HG02870 (cell line): ENCODE results near the gene LYZL2.
"Not testable (repeated sequence)": the region's sequence is repeated elsewhere in the genome, so short reads cannot be mapped to it uniquely, and the experiment has no call there.

ENCODE experiments used
- ATAC-seq: cut with Tn5 transposase; IDR thresholded peaks from one replicate; pipeline ENCODE4 v1.9.1; 2021; ENCODE audit warnings: mild to moderate bottlenecking, moderate library complexity; ENCODE audit not compliant: unreplicated experiment

The LYZL2 gene

GRCh38 chr10:30639946-30640786 is 10.6 kb upstream of the LYZL2 start:
- ATAC-seq = no peak

- ATAC-seq = no peak
These were observed 8.4 kb upstream of the LYZL2 start for GRCh38 chr10:30637881-30638467.

- ATAC-seq = no peak
These were observed 1.6 kb upstream of the LYZL2 start for GRCh38 chr10:30631188-30631587.

GRCh38 chr10:30630571-30630970 is 1.0 kb upstream of the LYZL2 start:
- ATAC-seq = no peak

GRCh38 chr10:30628576-30628975 is 977 bp downstream of the LYZL2 start:
- not testable (repeated sequence) for ATAC-seq

- not testable (repeated sequence) for ATAC-seq
These were observed 2.7 kb downstream of the LYZL2 start for GRCh38 chr10:30626837-30627236.

- not testable (repeated sequence) for ATAC-seq
These were observed 3.4 kb downstream of the LYZL2 start for GRCh38 chr10:30626196-30626595.

GRCh38 chr10:30625080-30625479 is 4.5 kb downstream of the LYZL2 start:
- no peak for ATAC-seq

- no peak for ATAC-seq
These were observed 9.6 kb downstream of the LYZL2 start for GRCh38 chr10:30619966-30620365.

- ATAC-seq = no peak
These were observed 12.5 kb downstream of the LYZL2 start for GRCh38 chr10:30617070-30617469.

- ATAC-seq = not testable (repeated sequence)
These were observed 18.5 kb downstream of the LYZL2 start for GRCh38 chr10:30611041-30611440.

- no peak for ATAC-seq
These were observed 21.7 kb downstream of the LYZL2 start for GRCh38 chr10:30607814-30608213.

- ATAC-seq = no peak
These were observed 23.2 kb downstream of the LYZL2 start for GRCh38 chr10:30606313-30606712.

GRCh38 chr10:30605341-30606121 is 24.0 kb downstream of the LYZL2 start:
- ATAC-seq = not testable (repeated sequence)

- no peak for ATAC-seq
These were observed 26.0 kb downstream of the LYZL2 start for GRCh38 chr10:30603589-30603988.

GRCh38 chr10:30602747-30603146 is 26.8 kb downstream of the LYZL2 start:
- no peak for ATAC-seq

GRCh38 chr10:30600005-30600404 is 29.5 kb downstream of the LYZL2 start:
- no peak for ATAC-seq

GRCh38 chr10:30598105-30598776 is 31.3 kb downstream of the LYZL2 start:
- ATAC-seq = no peak

- not testable (repeated sequence) for ATAC-seq
These were observed 32.1 kb downstream of the LYZL2 start for GRCh38 chr10:30597433-30597824.

GRCh38 chr10:30596493-30597432 is 32.8 kb downstream of the LYZL2 start:
- not testable (repeated sequence) for ATAC-seq
